Measurements from ENCODE around the gene OR1F1. TPM values are rescaled to one million over a fixed set of nuclear protein-coding genes. Genes with fewer than 3 reads are reported as not detected.

Gene OR1F1
- total RNA-seq, 1 experiment from 2014 or later, result 1.4 TPM

GRCh38 chr16:3246002-3246401, 58.0 kb downstream of the OR1F1 start:
- DNase-seq, result no peak
- no peak overlapping the region for H3K4me3 ChIP-seq
- no peak overlapping the region for H3K4me2 ChIP-seq
- no peak overlapping the region for H3K27ac ChIP-seq
- POLR2A ChIA-PET (ENCODE audit: unreplicated experiment), result no interaction called here
- no peaks in the 10 kb centered on the region for H3K9me3 ChIP-seq (ENCODE audit: insufficient read depth, low read depth)
- intact Hi-C loops (cut with micrococcal nuclease; ENCODE audit: unreplicated experiment), result no loop called here
- TF ChIP-seq EZH2 (IDR thresholded peaks at IDR 0.05; ENCODE audit: low read depth), result no peak
- no peak for TF ChIP-seq CTCF (conservative IDR thresholded peaks at IDR 0.05)
- H3K4me1 ChIP-seq (replicated peaks; ENCODE audit: insufficient read depth), result 0 out of 2 replicates have a peak, but pooled peaks cover 4% of the 10 kb centered on the region
- no TSS peak for BruUV-seq (replicated peaks)
- H2AFZ ChIP-seq, result no peak overlapping the region
- H3K27me3 ChIP-seq (ENCODE audit: insufficient read depth, low read depth), result no peaks in the 10 kb centered on the region
- CTCF ChIA-PET, result no interaction called here
- H3K9me2 ChIP-seq (ENCODE audit: insufficient read depth), result no peaks in the 10 kb centered on the region
- no peaks in the 10 kb centered on the region for H3F3A ChIP-seq (ENCODE audit: insufficient read depth, low read depth)
- no peaks in the 10 kb centered on the region for H4K20me1 ChIP-seq (ENCODE audit: insufficient read depth)
- H3K79me2 ChIP-seq (ENCODE audit: low read depth), result no peaks in the 10 kb centered on the region
- H3K36me3 ChIP-seq (ENCODE audit: low read depth), result no peaks in the 10 kb centered on the region

DNA sequence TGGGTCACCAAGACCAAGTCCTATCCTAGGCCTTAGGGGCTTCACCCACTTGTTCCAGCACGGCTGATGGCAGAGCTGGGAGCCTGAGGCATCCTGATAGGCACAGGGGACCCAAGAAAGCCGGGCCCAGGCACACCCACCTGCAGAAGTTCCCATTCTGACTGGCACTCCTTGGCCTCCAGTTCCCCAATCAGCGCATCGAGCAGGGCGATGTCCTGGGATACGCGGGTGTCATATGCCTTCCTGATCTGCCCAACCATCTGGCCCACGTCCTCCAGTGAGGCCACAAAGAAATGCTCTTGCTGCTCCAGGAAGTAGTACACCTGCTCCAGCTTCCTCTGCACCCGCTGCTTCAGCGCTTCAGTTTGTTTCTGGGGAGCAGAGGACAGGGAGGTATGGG, 58.9 kb downstream of the OR1F1 start:
- H3K9me2 ChIP-seq (ENCODE audit: insufficient read depth), result no peaks in the 10 kb centered on the region
- TF ChIP-seq CTCF (conservative IDR thresholded peaks at IDR 0.05) (no peak), EZH2 (IDR thresholded peaks at IDR 0.05; ENCODE audit: low read depth) (no peak)
- no peak overlapping the region for H3K4me2 ChIP-seq
- no peak overlapping the region for H2AFZ ChIP-seq
- no peak overlapping the region for H3K27ac ChIP-seq
- no TSS peak for BruUV-seq (replicated peaks)
- no peaks in the 10 kb centered on the region for H4K20me1 ChIP-seq (ENCODE audit: insufficient read depth)
- H3K27me3 ChIP-seq (ENCODE audit: insufficient read depth, low read depth), result no peaks in the 10 kb centered on the region
- POLR2A ChIA-PET (ENCODE audit: unreplicated experiment), result no interaction called here
- H3K4me3 ChIP-seq, result no peak overlapping the region
- H3K9me3 ChIP-seq (ENCODE audit: insufficient read depth, low read depth), result no peaks in the 10 kb centered on the region
- no peaks in the 10 kb centered on the region for H3K36me3 ChIP-seq (ENCODE audit: low read depth)
- intact Hi-C loops (cut with micrococcal nuclease; ENCODE audit: unreplicated experiment), result no loop called here
- no peaks in the 10 kb centered on the region for H3K79me2 ChIP-seq (ENCODE audit: low read depth)
- H3F3A ChIP-seq (ENCODE audit: insufficient read depth, low read depth), result no peaks in the 10 kb centered on the region
- H3K4me1 ChIP-seq (replicated peaks; ENCODE audit: insufficient read depth), result 0 out of 2 replicates have a peak, but pooled peaks cover 4% of the 10 kb centered on the region
- DNase-seq, result no peak
- CTCF ChIA-PET, result no interaction called here

GRCh38 chr16:3248596-3248995, 60.6 kb downstream of the OR1F1 start:
- 0 out of 2 replicates have a peak, but pooled peaks cover 4% of the 10 kb centered on the region for H3K4me1 ChIP-seq (replicated peaks; ENCODE audit: insufficient read depth)
- H3K79me2 ChIP-seq (ENCODE audit: low read depth), result no peaks in the 10 kb centered on the region
- no peak overlapping the region for H3K27ac ChIP-seq
- no peak overlapping the region for H3K4me3 ChIP-seq
- no peak for TF ChIP-seq EZH2 (IDR thresholded peaks at IDR 0.05; ENCODE audit: low read depth)
- H2AFZ ChIP-seq, result no peak overlapping the region
- no peaks in the 10 kb centered on the region for H3F3A ChIP-seq (ENCODE audit: insufficient read depth, low read depth)
- H4K20me1 ChIP-seq (ENCODE audit: insufficient read depth), result no peaks in the 10 kb centered on the region
- H3K4me2 ChIP-seq, result no peak overlapping the region
- ChIA-PET POLR2A (ENCODE audit: unreplicated experiment) (no interaction called here), CTCF (no interaction called here)
- intact Hi-C loops (cut with micrococcal nuclease; ENCODE audit: unreplicated experiment), result no loop called here
- DNase-seq, result no peak
- H3K9me3 ChIP-seq (ENCODE audit: insufficient read depth, low read depth), result no peaks in the 10 kb centered on the region
- 0 out of 2 replicates have a peak, but pooled peaks cover 3% of the 10 kb centered on the region for H3K27me3 ChIP-seq (ENCODE audit: insufficient read depth, low read depth)
- H3K36me3 ChIP-seq (ENCODE audit: low read depth), result no peaks in the 10 kb centered on the region
- H3K9me2 ChIP-seq (ENCODE audit: insufficient read depth), result no peaks in the 10 kb centered on the region
- BruUV-seq (replicated peaks), result no TSS peak

- Histone ChIP-seq H3K27me3 (ENCODE audit: insufficient read depth, low read depth) (0 out of 2 replicates have a peak, but pooled peaks cover 5% of the 10 kb centered on the region), H3K27ac (no peak overlapping the region), H3K79me2 (ENCODE audit: low read depth) (no peaks in the 10 kb centered on the region), H4K20me1 (ENCODE audit: insufficient read depth) (no peaks in the 10 kb centered on the region), H3K9me3 (ENCODE audit: insufficient read depth, low read depth) (no peaks in the 10 kb centered on the region), H2AFZ (no peak overlapping the region), H3K9me2 (ENCODE audit: insufficient read depth) (no peaks in the 10 kb centered on the region), H3K4me2 (no peak overlapping the region), H3K36me3 (ENCODE audit: low read depth) (no peaks in the 10 kb centered on the region), H3K4me1 (replicated peaks; ENCODE audit: insufficient read depth) (0 out of 2 replicates have a peak, but pooled peaks cover 1% of the 10 kb centered on the region), H3F3A (ENCODE audit: insufficient read depth, low read depth) (no peaks in the 10 kb centered on the region), H3K4me3 (no peak overlapping the region)
- BruUV-seq (replicated peaks), result no TSS peak
- intact Hi-C loops (cut with micrococcal nuclease; ENCODE audit: unreplicated experiment), result no loop called here
- TF ChIP-seq EZH2 (IDR thresholded peaks at IDR 0.05; ENCODE audit: low read depth) (no peak), CTCF (conservative IDR thresholded peaks at IDR 0.05) (no peak)
- CTCF ChIA-PET, result no interaction called here
- DNase-seq, result no peak
- POLR2A ChIA-PET (ENCODE audit: unreplicated experiment), result no interaction called here
Observed at GRCh38 chr16:3249020-3249419, 61.0 kb downstream of the OR1F1 start.
